Measurements from ENCODE around the gene RALBP1. TPM values are rescaled to one million over a fixed set of nuclear protein-coding genes. Genes with fewer than 3 reads are reported as not detected.
A peak's percentile ranks its signal among the peaks of the same experiment; 100 is the strongest.

Gene RALBP1
- total RNA-seq, 1 donor from 2014 or later = 42.2 TPM

DNA sequence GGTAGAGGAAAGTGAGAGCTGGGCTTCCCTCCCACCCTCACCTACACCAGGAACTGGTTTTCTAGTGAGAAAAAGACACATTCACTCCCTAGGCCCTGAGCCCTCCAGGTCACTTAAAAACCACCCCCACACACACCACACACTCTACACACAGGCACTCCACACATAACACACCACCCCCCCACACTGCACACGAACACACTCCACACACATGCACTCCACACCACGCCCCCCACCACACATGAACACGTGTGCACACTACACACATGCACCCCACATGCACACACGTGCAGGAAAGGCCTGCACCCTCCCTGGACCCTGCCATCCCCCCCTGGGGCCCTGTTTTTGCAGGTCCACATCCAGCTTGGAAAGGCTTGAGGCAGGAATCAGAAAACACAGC is 67.6 kb downstream of the RALBP1 start:
- Mint-ChIP-seq H3K9me3 (ENCODE audit: low read depth) (no peaks in the 10 kb centered on the region), H3K36me3 (ENCODE audit: insufficient read depth) (peaks cover 20% of the 10 kb centered on the region), H3K27me3 (no peaks in the 10 kb centered on the region), H3K4me3 (ENCODE audit: low read depth) (no peak overlapping the region), H3K4me1 (ENCODE audit: low read depth) (no peaks in the 10 kb centered on the region), H3K27ac (no peak overlapping the region)
- TF ChIP-seq, protein P1, sequence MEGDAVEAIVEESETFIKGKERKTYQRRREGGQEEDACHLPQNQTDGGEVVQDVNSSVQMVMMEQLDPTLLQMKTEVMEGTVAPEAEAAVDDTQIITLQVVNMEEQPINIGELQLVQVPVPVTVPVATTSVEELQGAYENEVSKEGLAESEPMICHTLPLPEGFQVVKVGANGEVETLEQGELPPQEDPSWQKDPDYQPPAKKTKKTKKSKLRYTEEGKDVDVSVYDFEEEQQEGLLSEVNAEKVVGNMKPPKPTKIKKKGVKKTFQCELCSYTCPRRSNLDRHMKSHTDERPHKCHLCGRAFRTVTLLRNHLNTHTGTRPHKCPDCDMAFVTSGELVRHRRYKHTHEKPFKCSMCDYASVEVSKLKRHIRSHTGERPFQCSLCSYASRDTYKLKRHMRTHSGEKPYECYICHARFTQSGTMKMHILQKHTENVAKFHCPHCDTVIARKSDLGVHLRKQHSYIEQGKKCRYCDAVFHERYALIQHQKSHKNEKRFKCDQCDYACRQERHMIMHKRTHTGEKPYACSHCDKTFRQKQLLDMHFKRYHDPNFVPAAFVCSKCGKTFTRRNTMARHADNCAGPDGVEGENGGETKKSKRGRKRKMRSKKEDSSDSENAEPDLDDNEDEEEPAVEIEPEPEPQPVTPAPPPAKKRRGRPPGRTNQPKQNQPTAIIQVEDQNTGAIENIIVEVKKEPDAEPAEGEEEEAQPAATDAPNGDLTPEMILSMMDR (IDR thresholded peaks at IDR 0.05; ENCODE audit: unreplicated experiment) = no peak
- DNase-seq (ENCODE audit: low spot score, unreplicated experiment) = no peak

DNA sequence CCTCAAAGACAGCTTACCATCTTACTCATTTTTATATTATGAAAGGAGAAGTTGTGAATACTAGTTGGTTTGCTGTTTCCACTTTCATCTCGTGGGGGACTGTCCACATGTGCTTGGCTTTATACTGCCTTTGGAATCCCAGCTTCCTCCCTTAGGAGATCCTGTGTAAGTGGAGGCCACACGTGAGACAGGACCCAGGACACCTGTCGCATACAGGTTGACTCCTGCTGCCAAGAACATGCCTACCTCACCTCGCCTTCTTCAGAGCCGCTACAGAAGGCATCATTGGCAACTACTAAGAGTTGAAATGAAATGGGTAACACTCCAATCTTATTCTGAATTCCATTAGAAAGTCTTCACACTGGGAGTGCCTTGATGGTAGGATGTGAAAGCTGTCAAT is 69.7 kb downstream of the RALBP1 start:
- Mint-ChIP-seq H3K4me1 (ENCODE audit: low read depth) (no peaks in the 10 kb centered on the region), H3K27ac (no peak overlapping the region), H3K9me3 (ENCODE audit: low read depth) (no peaks in the 10 kb centered on the region), H3K4me3 (ENCODE audit: low read depth) (no peak overlapping the region), H3K36me3 (ENCODE audit: insufficient read depth) (peaks cover 29% of the 10 kb centered on the region), H3K27me3 (no peaks in the 10 kb centered on the region)
- DNase-seq (ENCODE audit: low spot score, unreplicated experiment) = no peak
- TF ChIP-seq, protein P1 (IDR thresholded peaks at IDR 0.05; ENCODE audit: unreplicated experiment) = no peak

DNA sequence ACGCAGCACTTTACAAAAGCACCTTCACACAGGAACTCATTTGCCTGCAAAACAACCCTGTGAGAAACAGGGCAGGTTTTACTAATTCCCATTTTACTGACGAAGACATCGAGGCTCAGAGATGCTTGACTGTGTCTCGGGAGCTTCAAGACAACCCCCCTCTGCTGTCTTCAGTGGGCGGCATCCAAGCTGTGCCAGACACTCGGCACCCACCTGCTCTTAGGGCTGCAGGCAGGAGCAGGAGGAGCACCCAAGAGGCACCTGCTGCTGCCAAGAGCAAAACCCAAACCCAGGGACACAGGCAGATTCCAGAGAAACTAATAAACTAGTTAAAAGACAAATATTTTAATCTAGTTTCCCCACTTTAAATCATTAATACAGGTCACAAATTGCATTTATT is 71.2 kb downstream of the RALBP1 start:
- Mint-ChIP-seq H3K27ac (no peak overlapping the region), H3K4me1 (ENCODE audit: low read depth) (no peaks in the 10 kb centered on the region), H3K9me3 (ENCODE audit: low read depth) (no peaks in the 10 kb centered on the region), H3K4me3 (ENCODE audit: low read depth) (no peak overlapping the region), H3K27me3 (no peaks in the 10 kb centered on the region), H3K36me3 (ENCODE audit: insufficient read depth) (peaks cover 31% of the 10 kb centered on the region)
- TF ChIP-seq, protein P1 (IDR thresholded peaks at IDR 0.05; ENCODE audit: unreplicated experiment) = no peak
- no peak for DNase-seq (ENCODE audit: low spot score, unreplicated experiment)

DNA sequence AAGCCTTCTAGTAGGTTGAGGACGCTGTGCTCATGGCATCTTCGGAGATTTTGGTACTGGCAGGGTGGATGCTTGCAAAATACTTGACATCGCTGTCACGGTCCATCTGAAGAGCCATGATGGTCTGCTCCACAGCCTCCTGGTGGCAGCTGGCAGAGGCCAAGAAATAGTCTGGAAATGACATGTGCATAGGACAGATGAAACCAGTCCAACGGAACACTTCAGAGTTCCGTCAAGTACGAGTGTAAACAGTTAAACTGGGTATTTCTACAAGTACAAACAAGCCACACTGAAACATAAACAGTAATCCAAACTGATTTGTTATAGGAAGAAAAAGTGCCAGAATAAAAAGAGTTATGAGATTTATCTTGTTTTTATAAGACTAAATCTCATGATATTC is 72.5 kb downstream of the RALBP1 start:
- H3K9me3 Mint-ChIP-seq (ENCODE audit: low read depth) = peaks cover 2% of the 10 kb centered on the region
- H3K4me3 Mint-ChIP-seq (ENCODE audit: low read depth) = no peak overlapping the region
- peaks cover 38% of the 10 kb centered on the region for H3K36me3 Mint-ChIP-seq (ENCODE audit: insufficient read depth)
- H3K4me1 Mint-ChIP-seq (ENCODE audit: low read depth) = no peaks in the 10 kb centered on the region
- H3K27me3 Mint-ChIP-seq = no peaks in the 10 kb centered on the region
- no peak for DNase-seq (ENCODE audit: low spot score, unreplicated experiment)
- TF ChIP-seq, protein P1 (IDR thresholded peaks at IDR 0.05; ENCODE audit: unreplicated experiment) = no peak
- no peak overlapping the region for H3K27ac Mint-ChIP-seq

DNA sequence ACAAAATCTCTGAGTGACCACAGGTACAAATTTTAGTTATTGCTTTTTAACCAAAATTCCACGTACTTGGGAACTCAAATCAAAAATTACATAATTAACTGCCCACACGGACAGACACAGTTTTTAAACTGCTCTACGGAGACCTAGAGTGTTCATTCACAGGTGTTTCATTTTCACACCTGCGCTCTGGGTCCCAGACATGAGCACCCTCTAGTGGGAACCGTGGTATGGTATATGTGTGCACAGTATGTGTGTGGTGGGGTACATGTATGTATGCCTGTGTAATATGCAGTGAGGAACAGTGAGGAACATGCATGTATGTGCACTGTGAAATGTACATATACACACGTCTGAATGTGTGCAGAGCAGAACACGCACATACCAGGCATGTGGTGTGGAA is 74.1 kb downstream of the RALBP1 start:
- TF ChIP-seq, protein P1 (IDR thresholded peaks at IDR 0.05; ENCODE audit: unreplicated experiment) = peak; percentile 35
- H3K27ac Mint-ChIP-seq = peak overlapping the region; percentile 11
- H3K36me3 Mint-ChIP-seq (ENCODE audit: insufficient read depth) = peaks cover 51% of the 10 kb centered on the region
- no peak for DNase-seq (ENCODE audit: low spot score, unreplicated experiment)
- no peaks in the 10 kb centered on the region for H3K4me1 Mint-ChIP-seq (ENCODE audit: low read depth)
- H3K9me3 Mint-ChIP-seq (ENCODE audit: low read depth) = peaks cover 7% of the 10 kb centered on the region
- no peak overlapping the region for H3K4me3 Mint-ChIP-seq (ENCODE audit: low read depth)
- H3K27me3 Mint-ChIP-seq = no peaks in the 10 kb centered on the region

Data from progenitor cell of endocrine pancreas (in vitro differentiated cells).